Endodermal cell (in vitro differentiated cells): Measurements from ENCODE around the gene HMCN2. TPM values are rescaled to one million over a fixed set of nuclear protein-coding genes. Genes with fewer than 3 reads are reported as not detected.

Experiments used
- DNase-seq: peaks from one replicate; pipeline ENCODE4 v3.0.0-alpha.2; 2017
- H3K27ac ChIP-seq: 2 replicates; pipeline ENCODE4 v1.5.1; 2013; ENCODE audit warnings: mild to moderate bottlenecking, low read depth, low read length, moderate library complexity
- H3K27me3 ChIP-seq: 2 replicates; pipeline ENCODE4 v1.6.1; 2013; ENCODE audit warnings: mild to moderate bottlenecking, low read length, moderate library complexity; ENCODE audit not compliant: insufficient read depth, control insufficient read depth, poor library complexity, severe bottlenecking
- H3K36me3 ChIP-seq: 2 replicates; pipeline ENCODE4 v1.7.0; 2013; ENCODE audit warnings: mild to moderate bottlenecking, low read length, moderate library complexity; ENCODE audit not compliant: control insufficient read depth, insufficient read depth
- H3K4me1 ChIP-seq: one replicate; pipeline ENCODE4 v1.7.0; 2013; ENCODE audit warnings: low read length; ENCODE audit not compliant: control insufficient read depth, insufficient read depth
- H3K4me3 ChIP-seq: 2 replicates; pipeline ENCODE4 v1.5.1; 2013; ENCODE audit warnings: mild to moderate bottlenecking, low read length, moderate library complexity
- H3K9ac ChIP-seq: 2 replicates; pipeline ENCODE4 v1.6.1; 2013; ENCODE audit warnings: mild to moderate bottlenecking, low read length, moderate library complexity; ENCODE audit not compliant: poor library complexity, severe bottlenecking; ENCODE audit errors: extremely low read depth
- H3K9me3 ChIP-seq: 2 replicates; pipeline ENCODE4 v1.6.1; 2013; ENCODE audit warnings: mild to moderate bottlenecking, low read length, moderate library complexity; ENCODE audit not compliant: control insufficient read depth
- H3K27ac Mint-ChIP-seq: 2 replicates; pipeline ENCODE4 v1.8.0; 2020; ENCODE audit warnings: mixed read lengths
- H3K27me3 Mint-ChIP-seq: 2 replicates; pipeline ENCODE4 v1.8.0; 2021; ENCODE audit warnings: mild to moderate bottlenecking, mixed read lengths; ENCODE audit not compliant: insufficient read depth
- H3K36me3 Mint-ChIP-seq: 2 replicates; pipeline ENCODE4 v1.8.0; 2020; ENCODE audit warnings: low read depth, mixed read lengths
- H3K4me1 Mint-ChIP-seq: 2 replicates; pipeline ENCODE4 v1.8.0; 2020; ENCODE audit warnings: mixed read lengths
- H3K4me3 Mint-ChIP-seq: 2 replicates; pipeline ENCODE4 v1.8.0; 2020; ENCODE audit warnings: mild to moderate bottlenecking, moderate library complexity, mixed read lengths
- H3K9me3 Mint-ChIP-seq: 2 replicates; pipeline ENCODE4 v1.8.0; 2020; ENCODE audit warnings: mild to moderate bottlenecking, mixed read lengths
- CTCF ChIP-seq: fragments of 200-600 bp; sonication (generic); conservative IDR thresholded peaks from 2 replicates; pipeline ENCODE4 v1.5.0; 2021; ENCODE audit warnings: antibody characterized with exemption, mild to moderate bottlenecking
- WGBS, 2 experiments: methylation state at CpG; one replicate each; pipeline versions ENCODE4 v1.1.5 to v1.1.7; 2013; ENCODE audit warnings: missing lambda C conversion rate in 2 of 2, mixed read lengths in 1 of 2; ENCODE audit not compliant: insufficient coverage in 1 of 2, insufficient read length in 1 of 2; 5-methylcytosine and 5-hydroxymethylcytosine counted together
- total RNA-seq, 2 donors: library from RNA; stranded (reverse); fragmentation: NEBNext Ultra II Directional in 1 of 2; extraction: Animal tissue kit (Norgen Biotek cat#: 25700) in 1 of 2; gene quantifications; 2 replicates in 1 of 2; 3 replicates in 1 of 2; pipeline ENCODE4 v1.2.1, GENCODE V29; 2021

Gene HMCN2
- total RNA-seq, 2 donors from 2014 or later = 3.3 to 3.9 TPM

GRCh38 chr9:130243882-130244170, 21.7 kb upstream of the HMCN2 start:
- H3K4me3 Mint-ChIP-seq = no peak overlapping the region

GRCh38 chr9:130244548-130245165, 20.9 kb upstream of the HMCN2 start:
- Mint-ChIP-seq H3K9me3 (no peaks in the 10 kb centered on the region), H3K27ac (no peak overlapping the region)
- 93 to 95% methylated on average over 4 to 13 of the region's 13 CpGs for WGBS, 2 experiments

More at GRCh38 chr9:130243882-130244170, 21.7 kb upstream of the HMCN2 start:
- peaks cover 7% of the 10 kb centered on the region for H3K27me3 Mint-ChIP-seq
- DNase-seq = no peak
- no peak overlapping the region for H3K4me3 ChIP-seq
- H3K9me3 Mint-ChIP-seq = no peaks in the 10 kb centered on the region
- H3K9me3 ChIP-seq = no peaks in the 10 kb centered on the region
- 91 to 93% methylated on average over 7 of the region's 7 CpGs for WGBS, 2 experiments
- no peaks in the 10 kb centered on the region for H3K27me3 ChIP-seq
- H3K36me3 ChIP-seq = no peaks in the 10 kb centered on the region
- H3K27ac ChIP-seq = no peak overlapping the region
- no peak overlapping the region for H3K9ac ChIP-seq
- no peak for TF ChIP-seq CTCF
- no peaks in the 10 kb centered on the region for H3K36me3 Mint-ChIP-seq
- H3K27ac Mint-ChIP-seq = no peak overlapping the region
- peaks cover 12% of the 10 kb centered on the region for H3K4me1 Mint-ChIP-seq
- no peaks in the 10 kb centered on the region for H3K4me1 ChIP-seq

GRCh38 chr9:130245474-130245873, 20.1 kb upstream of the HMCN2 start:
- no peak for TF ChIP-seq CTCF
- H3K4me1 Mint-ChIP-seq = peaks cover 12% of the 10 kb centered on the region
- Histone ChIP-seq H3K4me3 (no peak overlapping the region), H3K36me3 (no peaks in the 10 kb centered on the region), H3K4me1 (no peaks in the 10 kb centered on the region), H3K9me3 (no peaks in the 10 kb centered on the region), H3K27ac (no peak overlapping the region), H3K9ac (no peak overlapping the region), H3K27me3 (no peaks in the 10 kb centered on the region)
- no peak overlapping the region for H3K4me3 Mint-ChIP-seq
- peaks cover 7% of the 10 kb centered on the region for H3K27me3 Mint-ChIP-seq
- H3K9me3 Mint-ChIP-seq = no peaks in the 10 kb centered on the region
- H3K27ac Mint-ChIP-seq = no peak overlapping the region
- WGBS, 2 experiments = 83 to 88% methylated on average over 8 to 11 of the region's 11 CpGs
- DNase-seq = peak; percentile 22
- no peaks in the 10 kb centered on the region for H3K36me3 Mint-ChIP-seq

More at GRCh38 chr9:130244548-130245165, 20.9 kb upstream of the HMCN2 start:
- Mint-ChIP-seq H3K4me3 (no peak overlapping the region), H3K36me3 (no peaks in the 10 kb centered on the region), H3K4me1 (peaks cover 12% of the 10 kb centered on the region), H3K27me3 (peaks cover 7% of the 10 kb centered on the region)
- no peak for TF ChIP-seq CTCF
- H3K4me3 ChIP-seq = no peak overlapping the region
- H3K27ac ChIP-seq = no peak overlapping the region
- H3K27me3 ChIP-seq = no peaks in the 10 kb centered on the region
- H3K9ac ChIP-seq = no peak overlapping the region
- H3K36me3 ChIP-seq = no peaks in the 10 kb centered on the region
- no peaks in the 10 kb centered on the region for H3K4me1 ChIP-seq
- peak; percentile 35 for DNase-seq
- H3K9me3 ChIP-seq = no peaks in the 10 kb centered on the region
